Activated B cell treated with CpG ODN at 0.5 μM for 24 hours (primary cell): ENCODE results near the gene SPRYD4. TPM values are rescaled to one million over a fixed set of nuclear protein-coding genes. Genes with fewer than 3 reads are reported as not detected.

Experiments
- ATAC-seq: fragments of 200-7000 bp; cut with Tn5 transposase; one replicate; pipeline ENCODE4 v1.10.0; 2021; ENCODE audit warnings: low read depth, mild to moderate bottlenecking, moderate library complexity
- CTCF ChIA-PET: fragments of 350-600 bp; sonication (Branson Sonifier 250); formaldehyde crosslinking; loops from one replicate; lab custom pipeline; 2021; ENCODE audit warnings: antibody characterized with exemption; lab: Charles Lee
- POLR2A ChIA-PET: fragments of 350-600 bp; sonication (Branson Sonifier 250); formaldehyde crosslinking; loops from one replicate; lab custom pipeline; 2021; ENCODE audit warnings: antibody characterized with exemption; lab: Charles Lee
- DNase-seq: peaks from one replicate; pipeline ENCODE4 v3.0.0; 2022
- H3K27ac Mint-ChIP-seq: one replicate; pipeline ENCODE4 v1.8.0; 2020; ENCODE audit warnings: mixed read lengths
- H3K27me3 Mint-ChIP-seq: one replicate; pipeline ENCODE4 v1.8.0; 2021; ENCODE audit warnings: mixed read lengths
- H3K36me3 Mint-ChIP-seq: one replicate; pipeline ENCODE4 v1.8.0; 2021; ENCODE audit warnings: low read depth, mixed read lengths
- H3K4me1 Mint-ChIP-seq: one replicate; pipeline ENCODE4 v1.8.0; 2021; ENCODE audit warnings: mixed read lengths
- H3K4me3 Mint-ChIP-seq: one replicate; pipeline ENCODE4 v1.8.0; 2020; ENCODE audit warnings: mild to moderate bottlenecking, mixed read lengths
- H3K9me3 Mint-ChIP-seq: one replicate; pipeline ENCODE4 v1.8.0; 2020; ENCODE audit warnings: mixed read lengths
- intact Hi-C: fragments of 100-400 bp; cut with micrococcal nuclease; formaldehyde crosslinking; loops from one replicate; pipeline ENCODE4 v1.15.1; 2024
- total RNA-seq: library from RNA; stranded (reverse); gene quantifications from 2 replicates; pipeline ENCODE4 v1.2.3, GENCODE V29; 2022
- TF ChIP-seq, protein P1 (sequence below): fragments of 200-600 bp; IDR thresholded peaks from one replicate; pipeline ENCODE4 v1.8.0; 2022; ENCODE audit warnings: antibody characterized with exemption, mild to moderate bottlenecking

The SPRYD4 gene
- total RNA-seq, 1 donor from 2014 or later = 7.5 TPM

DNA sequence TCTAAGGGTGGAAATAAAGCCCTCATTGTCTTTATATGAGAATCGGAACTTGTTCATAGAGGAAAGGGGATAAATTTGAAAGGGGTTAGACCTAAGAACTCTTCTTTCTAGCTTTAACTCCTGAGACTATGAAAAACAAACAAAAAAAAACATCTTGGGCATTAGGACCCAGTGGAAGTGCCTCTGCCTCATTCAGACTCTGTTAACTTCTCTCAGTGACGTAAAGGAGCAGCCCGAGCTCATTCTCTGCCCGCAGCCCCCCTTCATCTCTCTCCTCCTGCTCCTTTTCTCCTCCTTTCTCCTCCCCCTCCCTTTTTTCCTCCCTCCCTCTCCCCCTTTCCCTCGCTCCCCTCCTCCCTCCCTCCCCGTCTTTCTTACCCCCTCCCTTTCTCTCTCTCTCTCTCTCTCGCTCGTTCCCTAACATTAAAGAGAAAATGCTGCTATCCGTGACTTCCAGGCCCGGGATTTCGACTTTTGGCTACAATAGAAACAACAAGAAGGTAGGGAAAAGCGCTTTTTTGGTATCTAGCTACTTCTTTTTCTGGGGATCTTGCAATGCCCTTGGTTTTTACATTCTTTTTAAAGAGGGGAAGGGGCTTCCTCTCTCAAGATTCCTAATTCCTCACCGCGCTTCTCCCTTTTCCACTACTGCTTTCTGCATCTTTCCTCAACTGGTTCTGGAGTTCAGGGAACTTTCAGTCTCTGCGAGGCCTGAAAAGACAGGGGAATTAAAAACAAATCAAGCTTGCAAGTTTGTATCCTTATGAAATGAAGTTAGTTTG lies 53.4 kb downstream of the SPRYD4 start, which contains the start of gene RBMS2:
TSS of gene RBMS2 (plus strand) at position 231 of the 782 bp plus-strand sequence. CDS start at position 435, 204 bp downstream.
- H3K36me3 Mint-ChIP-seq = no peaks in the 10 kb centered on the region
- ChIA-PET POLR2A (interaction anchor here (0.5 to 1.3 kb wide), 12 partner anchors 26 to 687 kb away, joined by 3 to 10 read pairs (median 3); partner anchors contain the start of genes LRP1, NACA, RNF41 and STAT2), CTCF (interaction anchor here (1.7 kb wide), 1 partner anchor 115 kb away, joined by 6 read pairs; no protein-coding TSS in a partner anchor)
- no peak for DNase-seq
- H3K4me1 Mint-ChIP-seq = peaks cover 22% of the 10 kb centered on the region
- ATAC-seq = peak; percentile 84
- H3K4me3 Mint-ChIP-seq = peak within 1 kb of the TSS; percentile 83
- TF ChIP-seq, protein P1, sequence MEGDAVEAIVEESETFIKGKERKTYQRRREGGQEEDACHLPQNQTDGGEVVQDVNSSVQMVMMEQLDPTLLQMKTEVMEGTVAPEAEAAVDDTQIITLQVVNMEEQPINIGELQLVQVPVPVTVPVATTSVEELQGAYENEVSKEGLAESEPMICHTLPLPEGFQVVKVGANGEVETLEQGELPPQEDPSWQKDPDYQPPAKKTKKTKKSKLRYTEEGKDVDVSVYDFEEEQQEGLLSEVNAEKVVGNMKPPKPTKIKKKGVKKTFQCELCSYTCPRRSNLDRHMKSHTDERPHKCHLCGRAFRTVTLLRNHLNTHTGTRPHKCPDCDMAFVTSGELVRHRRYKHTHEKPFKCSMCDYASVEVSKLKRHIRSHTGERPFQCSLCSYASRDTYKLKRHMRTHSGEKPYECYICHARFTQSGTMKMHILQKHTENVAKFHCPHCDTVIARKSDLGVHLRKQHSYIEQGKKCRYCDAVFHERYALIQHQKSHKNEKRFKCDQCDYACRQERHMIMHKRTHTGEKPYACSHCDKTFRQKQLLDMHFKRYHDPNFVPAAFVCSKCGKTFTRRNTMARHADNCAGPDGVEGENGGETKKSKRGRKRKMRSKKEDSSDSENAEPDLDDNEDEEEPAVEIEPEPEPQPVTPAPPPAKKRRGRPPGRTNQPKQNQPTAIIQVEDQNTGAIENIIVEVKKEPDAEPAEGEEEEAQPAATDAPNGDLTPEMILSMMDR = no peak
- H3K27me3 Mint-ChIP-seq = peaks cover 3% of the 10 kb centered on the region
- intact Hi-C loops = loop anchor here (5.0 kb wide), 1 partner anchor 36 kb away; no protein-coding TSS in a partner anchor
- peak within 1 kb of the TSS; percentile 72 for H3K27ac Mint-ChIP-seq
- no peaks in the 10 kb centered on the region for H3K9me3 Mint-ChIP-seq

DNA sequence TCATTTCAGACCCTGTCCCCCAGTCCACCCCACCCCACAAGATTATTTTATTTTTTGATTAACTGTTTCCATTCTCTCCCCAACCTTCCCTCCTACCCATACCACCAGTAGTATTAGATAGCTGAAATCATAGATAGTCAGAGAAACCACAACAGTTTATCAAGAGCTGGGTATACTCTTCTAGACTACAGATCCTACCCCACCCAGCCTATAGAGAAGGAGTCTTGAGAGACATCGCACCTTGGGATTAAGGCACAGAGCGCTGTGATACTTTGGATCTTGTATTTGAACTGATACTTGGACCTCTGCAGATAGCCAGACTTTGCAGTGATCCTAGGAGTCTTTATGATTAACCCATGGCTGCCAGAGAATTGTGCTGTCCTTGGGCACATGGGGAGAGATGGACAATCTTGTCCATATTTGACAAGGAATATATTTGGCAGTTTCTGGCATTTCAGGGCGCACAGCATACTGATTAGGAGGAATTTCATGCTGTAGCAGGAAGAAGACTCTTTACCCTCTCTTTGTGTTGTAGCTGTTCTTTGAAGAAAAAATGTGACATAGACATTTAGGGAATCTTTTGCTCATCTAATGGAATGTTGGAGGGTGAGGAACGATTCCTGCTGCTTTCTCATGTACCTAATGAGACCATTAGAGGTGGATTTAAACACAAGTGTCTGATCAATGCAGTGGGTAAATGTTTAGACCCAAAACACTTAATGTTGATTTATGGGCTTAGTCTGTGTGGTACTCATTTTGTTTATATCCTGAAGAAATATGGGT lies 54.2 kb downstream of the SPRYD4 start:
- POLR2A ChIA-PET = interaction anchor here (0.6 to 1.1 kb wide), 4 partner anchors 203 to 687 kb away, joined by 3 to 12 read pairs (median 3); partner anchors contain the start of genes NACA and RNF41
- Mint-ChIP-seq H3K27ac (no peak overlapping the region), H3K4me1 (peaks cover 22% of the 10 kb centered on the region), H3K4me3 (peak overlapping the region; percentile 83), H3K27me3 (peaks cover 3% of the 10 kb centered on the region), H3K9me3 (no peaks in the 10 kb centered on the region), H3K36me3 (no peaks in the 10 kb centered on the region)
- CTCF ChIA-PET = interaction anchor here (0.6 kb wide), 1 partner anchor 1113 kb away, joined by 4 read pairs; no protein-coding TSS in a partner anchor
- no peak for ATAC-seq
- no peak for DNase-seq
- TF ChIP-seq, protein P1 = no peak
- intact Hi-C loops = loop anchor here (5.0 kb wide), 1 partner anchor 35 kb away; no protein-coding TSS in a partner anchor

GRCh38 chr12:56528846-56529245 lies 60.5 kb downstream of the SPRYD4 start:
- ChIA-PET POLR2A (no interaction called here), CTCF (no interaction called here)
- TF ChIP-seq, protein P1 = no peak
- ATAC-seq (no peak), DNase-seq (no peak)
- no peak overlapping the region for H3K4me3 Mint-ChIP-seq
- no peaks in the 10 kb centered on the region for H3K27me3 Mint-ChIP-seq
- no peaks in the 10 kb centered on the region for H3K9me3 Mint-ChIP-seq
- no peak overlapping the region for H3K27ac Mint-ChIP-seq
- no peaks in the 10 kb centered on the region for H3K4me1 Mint-ChIP-seq
- intact Hi-C loops = no loop called here
- no peaks in the 10 kb centered on the region for H3K36me3 Mint-ChIP-seq

Other genes with a start within 250 kb of the SPRYD4 start
- gene RNF41, start 246.7 kb upstream of the SPRYD4 start, total RNA-seq = 75.8 and 86.0 TPM in 2 replicates
- gene NABP2, start 244.2 kb upstream of the SPRYD4 start, total RNA-seq = 27.7 and 31.4 TPM in 2 replicates
- gene SLC39A5, start 238.5 kb upstream of the SPRYD4 start, total RNA-seq = 0.37 and 1.00 TPM in 2 replicates
- gene ANKRD52, start 210.2 kb upstream of the SPRYD4 start, total RNA-seq = 44.1 and 44.8 TPM in 2 replicates
- 30.2 and 35.6 TPM in 2 replicates for gene COQ10A, start 201.6 kb upstream of the SPRYD4 start, total RNA-seq
- 229 and 233 TPM in 2 replicates for gene CS, start 168.2 kb upstream of the SPRYD4 start, total RNA-seq
- gene CNPY2, start 152.6 kb upstream of the SPRYD4 start, total RNA-seq = 72.1 and 98.8 TPM in 2 replicates
- 86.3 and 98.9 TPM in 2 replicates for gene PAN2, start 134.6 kb upstream of the SPRYD4 start, total RNA-seq
- 5.6 and 7.2 TPM in 2 replicates for gene IL23A, start 129.7 kb upstream of the SPRYD4 start, total RNA-seq
- 159 and 177 TPM in 2 replicates for gene STAT2, start 108.5 kb upstream of the SPRYD4 start, total RNA-seq
- gene APOF, start 105.7 kb upstream of the SPRYD4 start, total RNA-seq = not detected in 2 replicates
- gene TIMELESS, start 19.2 kb upstream of the SPRYD4 start, total RNA-seq = 31.8 and 35.0 TPM in 2 replicates
- gene MIP, start 13.9 kb upstream of the SPRYD4 start, total RNA-seq = not detected in 2 replicates
- gene GLS2, start 19.6 kb downstream of the SPRYD4 start, total RNA-seq = 2.6 and 3.5 TPM in 2 replicates
- gene RBMS2, start 53.2 kb downstream of the SPRYD4 start, total RNA-seq = 2.7 and 3.4 TPM in 2 replicates
- gene BAZ2A, start 161.7 kb downstream of the SPRYD4 start, total RNA-seq = 153 and 192 TPM in 2 replicates
- 499 and 503 TPM in 2 replicates for gene ATP5F1B, start 177.4 kb downstream of the SPRYD4 start, total RNA-seq
- gene PTGES3, start 219.7 kb downstream of the SPRYD4 start, total RNA-seq = 183 and 185 TPM in 2 replicates